Liver (tissue), 9 donors: Measurements from ENCODE around the gene CHRNA4. TPM values are rescaled to one million over a fixed set of nuclear protein-coding genes. Genes with fewer than 3 reads are reported as not detected.
"Not testable (repeated sequence)": the region's sequence is repeated elsewhere in the genome, so short reads cannot be mapped to it uniquely, and the experiment has no call there.

Source experiments
- DNase-seq: peaks from one replicate; pipeline ENCODE4 v3.0.0-alpha.2; 2017; ENCODE audit warnings: low spot score
- H3K27ac ChIP-seq, 2 donors: one replicate each; pipeline ENCODE4 v1.7.0; 2013; ENCODE audit warnings: inconsistent platforms in 2 of 2, low read length in 2 of 2, control low read depth in 1 of 2, low read depth in 1 of 2, mild to moderate bottlenecking in 1 of 2
- H3K27me3 ChIP-seq, 4 donors: one replicate each; pipeline versions ENCODE4 v1.6.1 to v1.7.0; 2013; ENCODE audit warnings: low read length in 3 of 4, inconsistent platforms in 1 of 4, mild to moderate bottlenecking in 1 of 4, moderate library complexity in 1 of 4; ENCODE audit not compliant: control insufficient read depth in 4 of 4, insufficient read depth in 4 of 4
- H3K36me3 ChIP-seq, 4 donors: one replicate each; pipeline versions ENCODE4 v1.6.1 to v1.7.0; 2013; ENCODE audit warnings: low read length in 3 of 4, mild to moderate bottlenecking in 3 of 4, low read depth in 1 of 4, moderate library complexity in 1 of 4; ENCODE audit not compliant: control insufficient read depth in 4 of 4, insufficient read depth in 3 of 4
- H3K4me1 ChIP-seq, 4 donors: one replicate each; pipeline versions ENCODE4 v1.6.1 to v1.7.0; 2013; ENCODE audit warnings: low read length in 3 of 4, mild to moderate bottlenecking in 3 of 4, moderate library complexity in 1 of 4; ENCODE audit not compliant: control insufficient read depth in 4 of 4, insufficient read depth in 4 of 4
- H3K4me3 ChIP-seq, 3 donors: one replicate each; pipeline versions ENCODE4 v1.6.1 to v1.7.0; 2013; ENCODE audit warnings: low read length in 3 of 3, control low read depth in 1 of 3, low read depth in 1 of 3, mild to moderate bottlenecking in 1 of 3
- H3K9ac ChIP-seq, 2 donors: one replicate each; pipeline ENCODE4 v1.7.0; 2013; ENCODE audit warnings: low read length in 2 of 2, mild to moderate bottlenecking in 2 of 2, moderate library complexity in 2 of 2, control low read depth in 1 of 2, low read depth in 1 of 2
- H3K9me3 ChIP-seq, 4 donors: one replicate each; pipeline versions ENCODE4 v1.6.1 to v1.7.0; 2013; ENCODE audit warnings: low read length in 3 of 4; ENCODE audit not compliant: control insufficient read depth in 4 of 4
- ATF3 ChIP-seq: IDR thresholded peaks from 2 replicates; pipeline ENCODE4 v1.6.1; 2016; ENCODE audit warnings: antibody characterized with exemption
- EGR1 ChIP-seq, 2 donors: IDR thresholded peaks; 2 replicates each; pipeline ENCODE4 v1.6.1; 2016 to 2018; ENCODE audit warnings: antibody characterized with exemption in 2 of 2, low read depth in 2 of 2
- FOXA1 ChIP-seq: IDR thresholded peaks from 2 replicates; pipeline ENCODE4 v1.6.1; 2016; ENCODE audit warnings: antibody characterized with exemption
- FOXA2 ChIP-seq: IDR thresholded peaks from 2 replicates; pipeline ENCODE4 v1.6.1; 2016; ENCODE audit warnings: antibody characterized with exemption
- GABPA ChIP-seq, 2 donors: IDR thresholded peaks in 1 of 2; conservative IDR thresholded peaks in 1 of 2; 2 replicates each; pipeline ENCODE4 v1.6.1; 2016; ENCODE audit warnings: antibody characterized with exemption in 2 of 2, mild to moderate bottlenecking in 1 of 2, moderate library complexity in 1 of 2
- HNF4A ChIP-seq, 2 donors: conservative IDR thresholded peaks; 2 replicates each; pipeline ENCODE4 v1.6.1; 2016; ENCODE audit warnings: antibody characterized with exemption in 2 of 2, mild to moderate bottlenecking in 2 of 2
- HNF4G ChIP-seq: IDR thresholded peaks from 2 replicates; pipeline ENCODE4 v1.6.1; 2016; ENCODE audit warnings: antibody characterized with exemption
- JUND ChIP-seq, 2 donors: IDR thresholded peaks; 2 replicates each; pipeline ENCODE4 v1.6.1; 2016; ENCODE audit warnings: antibody characterized with exemption in 2 of 2
- NR2F2 ChIP-seq: IDR thresholded peaks from 2 replicates; pipeline ENCODE4 v1.6.1; 2016; ENCODE audit warnings: antibody characterized with exemption
- RAD21 ChIP-seq, 2 donors: IDR thresholded peaks; 2 replicates each; pipeline ENCODE4 v1.6.1; 2016; ENCODE audit warnings: antibody characterized with exemption in 2 of 2, mild to moderate bottlenecking in 2 of 2
- RXRA ChIP-seq, 2 donors: IDR thresholded peaks; 2 replicates each; pipeline ENCODE4 v1.6.1; 2017 to 2018; ENCODE audit warnings: antibody characterized with exemption in 2 of 2, mild to moderate bottlenecking in 1 of 2
- SP1 ChIP-seq: IDR thresholded peaks from 2 replicates; pipeline ENCODE4 v1.6.1; 2018; ENCODE audit warnings: antibody characterized with exemption, mild to moderate bottlenecking
- TAF1 ChIP-seq: conservative IDR thresholded peaks from 2 replicates; pipeline ENCODE4 v1.6.1; 2016; ENCODE audit warnings: antibody characterized with exemption, mild to moderate bottlenecking
- YY1 ChIP-seq: IDR thresholded peaks from 2 replicates; pipeline ENCODE4 v1.6.1; 2016; ENCODE audit warnings: antibody characterized with exemption, mild to moderate bottlenecking
- WGBS: extraction: QIAGEN DNeasy Blood & Tissue Kit; methylation state at CpG from one replicate; pipeline ENCODE4 v1.1.7; 2013; 5-methylcytosine and 5-hydroxymethylcytosine counted together
- polyA plus RNA-seq, 2 donors: library from polyadenylated mRNA; stranded (reverse) in 1 of 2; unstranded in 1 of 2; fragments of 200-250 nt in 1 of 2; fragments of >200 nt in 1 of 2; fragmentation: Nextera tagmentation in 1 of 2; extraction: Ambion mirVana in 1 of 2; gene quantifications; one replicate each; pipeline versions ENCODE4 v1.2.1 to v1.2.3, GENCODE V29; 2013 to 2015
- total RNA-seq, 2 donors: library from RNA; depleted of rRNA; stranded (reverse); fragments of >200 nt; gene quantifications; one replicate each; pipeline ENCODE4 v1.2.3, GENCODE V29; 2014
- TF ChIP-seq, protein P1 (sequence below): IDR thresholded peaks from 2 replicates; pipeline ENCODE4 v1.6.1; 2016; ENCODE audit warnings: antibody characterized with exemption, mild to moderate bottlenecking
- TF ChIP-seq, protein P2 (sequence below): IDR thresholded peaks from 2 replicates; pipeline ENCODE4 v1.6.1; 2016; ENCODE audit warnings: antibody characterized with exemption
- TF ChIP-seq, protein P3 (sequence below): fragments of 150-350 bp; IDR thresholded peaks from 2 replicates; pipeline ENCODE4 v1.5.1; 2017; ENCODE audit warnings: improper control_type of control experiment, low read depth, low read length; ENCODE audit not compliant: missing input control
- TF ChIP-seq, protein P4 (sequence below): IDR thresholded peaks from 2 replicates; pipeline ENCODE4 v1.6.1; 2016; ENCODE audit warnings: antibody characterized with exemption
- donor health status: healthy.
- donor health status: healthy.
- donor health status: healthy.
- donor health status: healthy.
- donor health status: healthy.

The CHRNA4 gene
- total and polyA plus RNA-seq, 4 donors: 3.2 to 23.3 (median 6.4) TPM; not detected in 1

GRCh38 chr20:63340158-63340688, 20.9 kb downstream of the CHRNA4 start:
- DNase-seq, H3K27me3 ChIP-seq: not testable (repeated sequence)

GRCh38 chr20:63339154-63340094, 21.7 kb downstream of the CHRNA4 start:
- not testable (repeated sequence) for H3K36me3 ChIP-seq, H3K9ac ChIP-seq, H3K9me3 ChIP-seq, H3K27me3 ChIP-seq, H3K4me3 ChIP-seq, DNase-seq, H3K4me1 ChIP-seq, H3K27ac ChIP-seq
- WGBS: 45% methylated on average over 14 of the region's 14 CpGs

More at GRCh38 chr20:63340158-63340688, 20.9 kb downstream of the CHRNA4 start:
- H3K9ac ChIP-seq, H3K36me3 ChIP-seq, H3K9me3 ChIP-seq, H3K27ac ChIP-seq, H3K4me3 ChIP-seq, H3K4me1 ChIP-seq: not testable (repeated sequence)
- WGBS: 54% methylated on average over 10 of the region's 10 CpGs

DNA sequence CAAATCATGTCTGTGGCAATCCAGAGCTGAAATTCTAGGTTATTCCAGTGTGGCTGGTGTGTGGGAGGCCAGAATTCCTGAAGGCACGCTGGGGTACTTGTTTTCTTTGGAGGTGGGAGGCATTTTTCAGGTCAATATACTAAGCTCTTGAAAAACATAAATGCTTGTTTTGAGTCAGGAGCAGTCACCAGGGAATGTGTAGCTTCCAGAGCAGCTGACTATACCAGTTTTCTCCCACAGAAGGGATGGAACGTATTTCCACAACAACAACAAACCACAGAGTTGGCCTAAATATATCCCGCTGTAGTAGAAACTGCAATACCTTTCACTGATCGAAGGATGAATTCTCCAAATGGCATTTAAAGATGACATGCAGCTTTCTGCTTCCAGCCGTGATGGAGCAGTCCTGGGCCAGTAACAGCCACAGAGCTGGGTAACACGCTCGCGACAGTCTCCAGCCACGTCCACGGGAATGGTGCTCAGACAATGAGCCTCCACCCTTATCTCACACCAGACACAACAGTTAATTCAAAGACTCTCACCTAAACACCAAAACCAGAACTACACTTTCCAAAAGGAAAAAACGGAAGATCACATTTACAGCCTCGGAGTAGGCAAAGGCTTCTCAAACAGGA, 23.2 kb downstream of the CHRNA4 start:
- Histone ChIP-seq H3K27ac (no peak overlapping the region), H3K4me1 (no peaks in the 10 kb centered on the region), H3K36me3 (no peaks in the 10 kb centered on the region), H3K9me3 (no peaks in the 10 kb centered on the region), H3K4me3 (no peak overlapping the region), H3K27me3 (no peaks in the 10 kb centered on the region), H3K9ac (no peak overlapping the region)
- no peak for DNase-seq
- WGBS: 76% methylated on average over 12 of the region's 12 CpGs
- TF ChIP-seq, protein P1, sequence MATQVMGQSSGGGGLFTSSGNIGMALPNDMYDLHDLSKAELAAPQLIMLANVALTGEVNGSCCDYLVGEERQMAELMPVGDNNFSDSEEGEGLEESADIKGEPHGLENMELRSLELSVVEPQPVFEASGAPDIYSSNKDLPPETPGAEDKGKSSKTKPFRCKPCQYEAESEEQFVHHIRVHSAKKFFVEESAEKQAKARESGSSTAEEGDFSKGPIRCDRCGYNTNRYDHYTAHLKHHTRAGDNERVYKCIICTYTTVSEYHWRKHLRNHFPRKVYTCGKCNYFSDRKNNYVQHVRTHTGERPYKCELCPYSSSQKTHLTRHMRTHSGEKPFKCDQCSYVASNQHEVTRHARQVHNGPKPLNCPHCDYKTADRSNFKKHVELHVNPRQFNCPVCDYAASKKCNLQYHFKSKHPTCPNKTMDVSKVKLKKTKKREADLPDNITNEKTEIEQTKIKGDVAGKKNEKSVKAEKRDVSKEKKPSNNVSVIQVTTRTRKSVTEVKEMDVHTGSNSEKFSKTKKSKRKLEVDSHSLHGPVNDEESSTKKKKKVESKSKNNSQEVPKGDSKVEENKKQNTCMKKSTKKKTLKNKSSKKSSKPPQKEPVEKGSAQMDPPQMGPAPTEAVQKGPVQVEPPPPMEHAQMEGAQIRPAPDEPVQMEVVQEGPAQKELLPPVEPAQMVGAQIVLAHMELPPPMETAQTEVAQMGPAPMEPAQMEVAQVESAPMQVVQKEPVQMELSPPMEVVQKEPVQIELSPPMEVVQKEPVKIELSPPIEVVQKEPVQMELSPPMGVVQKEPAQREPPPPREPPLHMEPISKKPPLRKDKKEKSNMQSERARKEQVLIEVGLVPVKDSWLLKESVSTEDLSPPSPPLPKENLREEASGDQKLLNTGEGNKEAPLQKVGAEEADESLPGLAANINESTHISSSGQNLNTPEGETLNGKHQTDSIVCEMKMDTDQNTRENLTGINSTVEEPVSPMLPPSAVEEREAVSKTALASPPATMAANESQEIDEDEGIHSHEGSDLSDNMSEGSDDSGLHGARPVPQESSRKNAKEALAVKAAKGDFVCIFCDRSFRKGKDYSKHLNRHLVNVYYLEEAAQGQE: no peak
- TF ChIP-seq, protein P2, sequence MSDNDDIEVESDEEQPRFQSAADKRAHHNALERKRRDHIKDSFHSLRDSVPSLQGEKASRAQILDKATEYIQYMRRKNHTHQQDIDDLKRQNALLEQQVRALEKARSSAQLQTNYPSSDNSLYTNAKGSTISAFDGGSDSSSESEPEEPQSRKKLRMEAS: no peak
- TF ChIP-seq RXRA (IDR thresholded peaks at IDR 0.05): no peak
- no peak for TF ChIP-seq RAD21 (IDR thresholded peaks at IDR 0.05)
- TF ChIP-seq JUND (IDR thresholded peaks at IDR 0.05): no peak
- no peak for TF ChIP-seq GABPA (IDR thresholded peaks at IDR 0.05 in 1 of 2, conservative IDR thresholded peaks at IDR 0.05 in 1 of 2)
- no peak for TF ChIP-seq YY1
- TF ChIP-seq, protein P3, sequence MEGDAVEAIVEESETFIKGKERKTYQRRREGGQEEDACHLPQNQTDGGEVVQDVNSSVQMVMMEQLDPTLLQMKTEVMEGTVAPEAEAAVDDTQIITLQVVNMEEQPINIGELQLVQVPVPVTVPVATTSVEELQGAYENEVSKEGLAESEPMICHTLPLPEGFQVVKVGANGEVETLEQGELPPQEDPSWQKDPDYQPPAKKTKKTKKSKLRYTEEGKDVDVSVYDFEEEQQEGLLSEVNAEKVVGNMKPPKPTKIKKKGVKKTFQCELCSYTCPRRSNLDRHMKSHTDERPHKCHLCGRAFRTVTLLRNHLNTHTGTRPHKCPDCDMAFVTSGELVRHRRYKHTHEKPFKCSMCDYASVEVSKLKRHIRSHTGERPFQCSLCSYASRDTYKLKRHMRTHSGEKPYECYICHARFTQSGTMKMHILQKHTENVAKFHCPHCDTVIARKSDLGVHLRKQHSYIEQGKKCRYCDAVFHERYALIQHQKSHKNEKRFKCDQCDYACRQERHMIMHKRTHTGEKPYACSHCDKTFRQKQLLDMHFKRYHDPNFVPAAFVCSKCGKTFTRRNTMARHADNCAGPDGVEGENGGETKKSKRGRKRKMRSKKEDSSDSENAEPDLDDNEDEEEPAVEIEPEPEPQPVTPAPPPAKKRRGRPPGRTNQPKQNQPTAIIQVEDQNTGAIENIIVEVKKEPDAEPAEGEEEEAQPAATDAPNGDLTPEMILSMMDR: no peak
- no peak for TF ChIP-seq NR2F2
- no peak for TF ChIP-seq HNF4A (conservative IDR thresholded peaks at IDR 0.05)
- no peak for TF ChIP-seq FOXA1
- TF ChIP-seq ATF3: no peak
- TF ChIP-seq HNF4G: no peak
- no peak for TF ChIP-seq EGR1 (IDR thresholded peaks at IDR 0.05; ENCODE audit: low read depth in 2 of 2)
- no peak for TF ChIP-seq SP1
- TF ChIP-seq, protein P4, sequence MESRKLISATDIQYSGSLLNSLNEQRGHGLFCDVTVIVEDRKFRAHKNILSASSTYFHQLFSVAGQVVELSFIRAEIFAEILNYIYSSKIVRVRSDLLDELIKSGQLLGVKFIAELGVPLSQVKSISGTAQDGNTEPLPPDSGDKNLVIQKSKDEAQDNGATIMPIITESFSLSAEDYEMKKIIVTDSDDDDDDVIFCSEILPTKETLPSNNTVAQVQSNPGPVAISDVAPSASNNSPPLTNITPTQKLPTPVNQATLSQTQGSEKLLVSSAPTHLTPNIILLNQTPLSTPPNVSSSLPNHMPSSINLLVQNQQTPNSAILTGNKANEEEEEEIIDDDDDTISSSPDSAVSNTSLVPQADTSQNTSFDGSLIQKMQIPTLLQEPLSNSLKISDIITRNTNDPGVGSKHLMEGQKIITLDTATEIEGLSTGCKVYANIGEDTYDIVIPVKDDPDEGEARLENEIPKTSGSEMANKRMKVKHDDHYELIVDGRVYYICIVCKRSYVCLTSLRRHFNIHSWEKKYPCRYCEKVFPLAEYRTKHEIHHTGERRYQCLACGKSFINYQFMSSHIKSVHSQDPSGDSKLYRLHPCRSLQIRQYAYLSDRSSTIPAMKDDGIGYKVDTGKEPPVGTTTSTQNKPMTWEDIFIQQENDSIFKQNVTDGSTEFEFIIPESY: no peak
- TF ChIP-seq FOXA2: no peak
- TF ChIP-seq TAF1: no peak
